IPS-20b (cell line): Measurements from ENCODE around the gene NKG7.

Experiments
- H3K27ac ChIP-seq: one replicate; pipeline ENCODE4 v1.5.1; 2013; ENCODE audit warnings: low read length
- H3K27me3 ChIP-seq: 2 replicates; pipeline ENCODE4 v1.6.1; 2013; ENCODE audit warnings: mild to moderate bottlenecking, low read length, inconsistent platforms; ENCODE audit not compliant: insufficient read depth
- H3K36me3 ChIP-seq: 2 replicates; pipeline ENCODE4 v1.6.1; 2013; ENCODE audit warnings: low read depth, mild to moderate bottlenecking, inconsistent platforms, low read length, moderate library complexity; ENCODE audit not compliant: insufficient read depth
- H3K4me1 ChIP-seq: 2 replicates; pipeline ENCODE4 v1.6.1; 2013; ENCODE audit warnings: mild to moderate bottlenecking, control low read depth, inconsistent platforms, low read length, moderate library complexity; ENCODE audit not compliant: insufficient read depth
- H3K4me3 ChIP-seq: 2 replicates; pipeline ENCODE4 v1.5.1; 2013; ENCODE audit warnings: mild to moderate bottlenecking, low read length, inconsistent platforms
- H3K9ac ChIP-seq: 2 replicates; pipeline ENCODE4 v1.6.1; 2013; ENCODE audit warnings: low read depth, mild to moderate bottlenecking, inconsistent platforms, low read length, moderate library complexity
- H3K9me3 ChIP-seq: 2 replicates; pipeline ENCODE4 v1.6.1; 2013; ENCODE audit warnings: mild to moderate bottlenecking, low read depth, low read length, inconsistent platforms; ENCODE audit not compliant: insufficient read depth

The NKG7 gene

GRCh38 chr19:51387924-51388389 is 15.5 kb upstream of the NKG7 start, which contains the start of gene LIM2:
Gene LIM2, minus strand, starts transcription at chr19:51387974. Its CDS starts 531 bp downstream, at chr19:51387443.
- Histone ChIP-seq H3K9me3 (no peaks in the 10 kb centered on the region), H3K27ac (no peak within 1 kb of the TSS), H3K9ac (no peak within 1 kb of the TSS), H3K4me1 (no peaks in the 10 kb centered on the region; the same call in 1 of the 2 replicates), H3K27me3 (no peaks in the 10 kb centered on the region), H3K4me3 (no peak within 1 kb of the TSS), H3K36me3 (no peaks in the 10 kb centered on the region)

GRCh38 chr19:51386882-51387520 is 14.5 kb upstream of the NKG7 start:
- H3K9me3 ChIP-seq: no peaks in the 10 kb centered on the region; the same call in 1 of the 2 replicates
- no peaks in the 10 kb centered on the region for H3K36me3 ChIP-seq
- no peak overlapping the region for H3K27ac ChIP-seq
- no peak overlapping the region for H3K4me3 ChIP-seq
- no peaks in the 10 kb centered on the region for H3K27me3 ChIP-seq
- H3K9ac ChIP-seq: no peak overlapping the region
- no peaks in the 10 kb centered on the region; the same call in 1 of the 2 replicates for H3K4me1 ChIP-seq

GRCh38 chr19:51382004-51382403 is 9.6 kb upstream of the NKG7 start:
- Histone ChIP-seq H3K27ac (no peak overlapping the region), H3K4me3 (no peak overlapping the region), H3K36me3 (no peaks in the 10 kb centered on the region), H3K27me3 (no peaks in the 10 kb centered on the region), H3K9me3 (peaks cover 7% of the 10 kb centered on the region), H3K9ac (no peak overlapping the region), H3K4me1 (no peaks in the 10 kb centered on the region)

- Histone ChIP-seq H3K27me3 (no peaks in the 10 kb centered on the region), H3K4me1 (no peaks in the 10 kb centered on the region), H3K9me3 (peaks cover 7% of the 10 kb centered on the region), H3K27ac (no peak overlapping the region), H3K9ac (no peak overlapping the region), H3K4me3 (no peak overlapping the region), H3K36me3 (no peaks in the 10 kb centered on the region)
Observed at GRCh38 chr19:51380379-51380778, 7.9 kb upstream of the NKG7 start.

GRCh38 chr19:51377422-51377821 is 5.0 kb upstream of the NKG7 start:
- no peak overlapping the region for H3K4me3 ChIP-seq
- H3K9ac ChIP-seq: no peak overlapping the region
- peaks cover 7% of the 10 kb centered on the region for H3K9me3 ChIP-seq
- H3K27me3 ChIP-seq: no peaks in the 10 kb centered on the region
- H3K4me1 ChIP-seq: no peaks in the 10 kb centered on the region
- H3K36me3 ChIP-seq: no peaks in the 10 kb centered on the region
- no peak overlapping the region for H3K27ac ChIP-seq

GRCh38 chr19:51375504-51376221 is 3.2 kb upstream of the NKG7 start:
- H3K4me1 ChIP-seq: no peaks in the 10 kb centered on the region
- H3K4me3 ChIP-seq: no peak overlapping the region
- no peak overlapping the region for H3K27ac ChIP-seq
- no peaks in the 10 kb centered on the region; the same call in 1 of the 2 replicates for H3K9me3 ChIP-seq
- H3K9ac ChIP-seq: no peak overlapping the region
- H3K27me3 ChIP-seq: no peaks in the 10 kb centered on the region
- no peaks in the 10 kb centered on the region for H3K36me3 ChIP-seq

GRCh38 chr19:51372021-51372648 is 319 bp downstream of the NKG7 start:
- Histone ChIP-seq H3K36me3 (no peaks in the 10 kb centered on the region), H3K27ac (no peak overlapping the region), H3K9me3 (no peaks in the 10 kb centered on the region), H3K9ac (no peak overlapping the region), H3K4me1 (peaks cover 6% of the 10 kb centered on the region; the same call in 1 of the 2 replicates), H3K4me3 (no peak overlapping the region), H3K27me3 (no peaks in the 10 kb centered on the region)

GRCh38 chr19:51371186-51371690 is 1.2 kb downstream of the NKG7 start:
- no peak overlapping the region for H3K4me3 ChIP-seq
- H3K36me3 ChIP-seq: no peaks in the 10 kb centered on the region
- no peak overlapping the region for H3K27ac ChIP-seq
- no peak overlapping the region for H3K9ac ChIP-seq
- H3K9me3 ChIP-seq: no peaks in the 10 kb centered on the region
- H3K4me1 ChIP-seq: peaks cover 6% of the 10 kb centered on the region; the same call in 1 of the 2 replicates
- no peaks in the 10 kb centered on the region for H3K27me3 ChIP-seq

- no peaks in the 10 kb centered on the region for H3K27me3 ChIP-seq
- H3K9ac ChIP-seq: no peak overlapping the region
- H3K4me3 ChIP-seq: no peak overlapping the region
- no peaks in the 10 kb centered on the region for H3K36me3 ChIP-seq
- H3K9me3 ChIP-seq: no peaks in the 10 kb centered on the region
- H3K27ac ChIP-seq: no peak overlapping the region
- H3K4me1 ChIP-seq: peaks cover 12% of the 10 kb centered on the region; the same call in 1 of the 2 replicates
Observed at GRCh38 chr19:51370230-51370629, 2.2 kb downstream of the NKG7 start.

GRCh38 chr19:51368366-51369282 is 3.8 kb downstream of the NKG7 start, which contains the start of gene CLDND2:
Gene CLDND2, minus strand, starts transcription at chr19:51369003. Its CDS starts 426 bp downstream, at chr19:51368577.
- peak within 1 kb of the TSS; percentile 97 for H3K4me3 ChIP-seq
- H3K4me1 ChIP-seq: peaks cover 13% of the 10 kb centered on the region; the same call in 1 of the 2 replicates
- H3K27ac ChIP-seq: peak within 1 kb of the TSS; percentile 16
- no peaks in the 10 kb centered on the region for H3K36me3 ChIP-seq
- H3K9me3 ChIP-seq: no peaks in the 10 kb centered on the region
- no peaks in the 10 kb centered on the region for H3K27me3 ChIP-seq
- peak within 1 kb of the TSS; percentile 63; the same call in 1 of the 2 replicates for H3K9ac ChIP-seq
